ENCODE results near the gene COBL. TPM values are rescaled to one million over a fixed set of nuclear protein-coding genes. Genes with fewer than 3 reads are reported as not detected.

Gene COBL
- total RNA-seq, 4 donors from 2014 or later: 14.3 to 19.3 (median 15.9) TPM

DNA sequence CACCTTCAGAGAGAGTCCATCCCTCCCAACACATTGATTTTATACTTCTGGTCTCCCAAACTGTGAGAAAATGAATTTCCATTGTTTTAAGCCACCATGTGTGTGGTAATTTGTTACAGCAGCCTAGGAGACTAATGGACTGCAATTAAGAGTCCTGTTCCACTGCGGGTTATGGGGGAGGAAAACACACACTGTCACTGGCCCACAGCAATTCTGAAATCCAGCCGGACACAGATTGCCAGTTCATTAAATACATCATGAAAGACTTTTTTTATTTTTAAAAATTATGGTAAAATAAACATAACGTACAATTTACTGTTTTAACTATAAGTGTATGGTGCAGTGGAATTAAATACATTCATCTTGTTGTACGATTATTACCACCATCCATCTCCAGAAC is 340.5 kb downstream of the COBL start:
- H3K36me3 ChIP-seq: no peaks in the 10 kb centered on the region
- TF ChIP-seq POLR2A (IDR thresholded peaks at IDR 0.05) (no peak), CTCF (IDR thresholded peaks at IDR 0.05) (no peak)
- no peaks in the 10 kb centered on the region for H3K27me3 ChIP-seq
- WGBS, 2 donors: 91 to 93% methylated on average over 4 of the region's 4 CpGs
- no peak overlapping the region for H3K27ac ChIP-seq
- no peaks in the 10 kb centered on the region for H3K4me1 ChIP-seq
- no peak for DNase-seq
- no peaks in the 10 kb centered on the region for H3K9me3 ChIP-seq
- no peak overlapping the region for H3K4me3 ChIP-seq (replicated peaks in 1 of 3)
- intact Hi-C loops (cut with DNase I): no loop called here

DNA sequence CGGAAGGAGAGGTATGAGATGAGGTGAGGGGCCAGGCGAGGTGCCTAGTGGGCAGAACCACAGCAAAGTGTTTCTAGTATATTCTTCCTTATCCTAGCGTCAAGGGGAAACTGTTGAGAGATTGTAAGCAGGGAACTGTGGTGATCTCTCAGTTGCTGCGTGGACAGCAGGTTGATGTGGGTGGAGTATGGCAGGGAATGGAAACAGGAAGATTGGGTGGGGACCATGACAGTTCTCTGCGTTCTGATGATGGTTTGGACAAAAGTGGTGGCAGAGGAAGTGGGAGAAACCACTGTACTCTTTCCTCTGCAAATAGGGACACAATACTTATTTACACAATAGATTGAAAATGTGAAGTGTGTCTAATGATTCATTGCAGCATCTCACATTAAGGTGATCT is 342.4 kb downstream of the COBL start:
- H3K4me3 ChIP-seq (replicated peaks in 1 of 3): no peak overlapping the region
- H3K36me3 ChIP-seq: no peaks in the 10 kb centered on the region
- TF ChIP-seq CTCF (IDR thresholded peaks at IDR 0.05) (no peak), POLR2A (IDR thresholded peaks at IDR 0.05) (no peak)
- no peaks in the 10 kb centered on the region for H3K27me3 ChIP-seq
- 71 to 81% methylated on average over 5 of the region's 5 CpGs for WGBS, 2 donors
- no peak for DNase-seq
- no peak overlapping the region for H3K27ac ChIP-seq
- no peaks in the 10 kb centered on the region for H3K9me3 ChIP-seq
- intact Hi-C loops (cut with DNase I): no loop called here
- no peaks in the 10 kb centered on the region for H3K4me1 ChIP-seq

DNA sequence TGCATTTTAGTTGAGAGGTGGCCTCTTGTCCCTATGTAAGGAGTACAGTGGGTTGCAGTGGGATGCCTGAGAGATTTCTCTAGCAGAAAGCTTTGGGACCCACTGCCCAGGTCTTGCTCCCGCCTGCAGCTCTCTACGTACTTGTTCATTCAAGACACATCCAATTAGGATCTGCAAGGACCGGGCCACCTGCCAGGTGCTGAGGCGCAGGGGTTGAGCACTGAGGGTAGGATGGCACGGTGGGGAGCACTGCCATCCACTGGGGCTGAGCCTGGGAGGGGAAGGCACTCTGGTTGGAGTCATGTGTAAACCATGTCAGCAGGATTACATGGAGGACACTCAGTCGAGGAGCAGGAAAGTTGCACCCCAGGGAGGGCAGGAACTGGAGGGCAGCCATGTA is 342.8 kb downstream of the COBL start:
- H3K4me1 ChIP-seq: no peaks in the 10 kb centered on the region
- intact Hi-C loops (cut with DNase I): no loop called here
- TF ChIP-seq CTCF (IDR thresholded peaks at IDR 0.05) (no peak), POLR2A (IDR thresholded peaks at IDR 0.05) (no peak)
- no peaks in the 10 kb centered on the region for H3K36me3 ChIP-seq
- no peak for DNase-seq
- H3K4me3 ChIP-seq (replicated peaks in 1 of 3): no peak overlapping the region
- H3K9me3 ChIP-seq: no peaks in the 10 kb centered on the region
- no peaks in the 10 kb centered on the region for H3K27me3 ChIP-seq
- 88 to 92% methylated on average over 6 of the region's 6 CpGs for WGBS, 2 donors
- no peak overlapping the region for H3K27ac ChIP-seq

GRCh38 chr7:50970092-50970491 is 346.5 kb downstream of the COBL start:
- Histone ChIP-seq H3K27ac (no peak overlapping the region), H3K9me3 (no peaks in the 10 kb centered on the region), H3K36me3 (no peaks in the 10 kb centered on the region), H3K4me3 (replicated peaks in 1 of 3) (no peak overlapping the region), H3K27me3 (no peaks in the 10 kb centered on the region), H3K4me1 (no peaks in the 10 kb centered on the region)
- intact Hi-C loops (cut with DNase I): no loop called here
- DNase-seq: peak in 1 of 2 donors; percentile 9
- 41 to 58% methylated on average over 7 of the region's 7 CpGs for WGBS, 2 donors
- no peak for TF ChIP-seq POLR2A (IDR thresholded peaks at IDR 0.05)
- TF ChIP-seq CTCF (IDR thresholded peaks at IDR 0.05): no peak
